H1 (cell line): ENCODE results near the gene CASK. TPM values are rescaled to one million over a fixed set of nuclear protein-coding genes. Genes with fewer than 3 reads are reported as not detected.

Experiments used
- CTCF ChIA-PET: fragments of 300-600 bp; sonication (Branson Sonifier 250); formaldehyde crosslinking; loops from one replicate; lab custom pipeline; 2021; ENCODE audit not compliant: partially characterized antibody; lab: Charles Lee
- POLR2A ChIA-PET: fragments of 300-600 bp; sonication (Branson Sonifier 250); formaldehyde crosslinking; loops from one replicate; lab custom pipeline; 2021; ENCODE audit warnings: inconsistent platforms; ENCODE audit not compliant: partially characterized antibody; lab: Charles Lee
- DNase-seq, 2 experiments: peaks; one replicate each; pipeline versions ENCODE4 v3.0.0 to v3.0.0-alpha.2; 2010 to 2022; ENCODE audit warnings: low spot score in 2 of 2, low read depth in 1 of 2, mixed read lengths in 1 of 2
- FAIRE-seq: peaks from 2 replicates; lab custom pipeline; 2011; peaks lifted over from hg19 to GRCh38; lab: Jason Lieb, UNC
- H2AFZ ChIP-seq: 2 replicates; pipeline ENCODE4 v1.8.1; 2012; ENCODE audit warnings: low read length, inconsistent platforms
- H2AK5ac ChIP-seq: 2 replicates; pipeline ENCODE4 v1.6.1; 2013; ENCODE audit warnings: low read depth, low read length
- H2BK120ac ChIP-seq: replicated peaks from 2 replicates; pipeline ENCODE3; 2013; ENCODE audit warnings: low read depth, low read length, inconsistent platforms
- H2BK12ac ChIP-seq: 2 replicates; pipeline ENCODE4 v1.6.1; 2013; ENCODE audit warnings: low read depth, low read length
- H2BK15ac ChIP-seq: 2 replicates; pipeline ENCODE4 v1.6.1; 2013; ENCODE audit warnings: low read length
- H2BK20ac ChIP-seq: 2 replicates; pipeline ENCODE4 v1.6.1; 2013; ENCODE audit warnings: low read length
- H2BK5ac ChIP-seq: 2 replicates; pipeline ENCODE4 v1.6.1; 2013; ENCODE audit warnings: low read depth, low read length
- H3K14ac ChIP-seq: 2 replicates; pipeline ENCODE4 v1.6.1; 2013; ENCODE audit warnings: inconsistent platforms; ENCODE audit not compliant: insufficient read length
- H3K18ac ChIP-seq: 2 replicates; pipeline ENCODE4 v1.6.1; 2013; ENCODE audit warnings: low read length; ENCODE audit errors: extremely low read depth
- H3K23ac ChIP-seq: 2 replicates; pipeline ENCODE4 v1.6.1; 2013; ENCODE audit warnings: inconsistent platforms; ENCODE audit not compliant: insufficient read length
- H3K23me2 ChIP-seq: 2 replicates; pipeline ENCODE4 v1.6.1; 2013; ENCODE audit warnings: low read depth, low read length
- H3K27ac ChIP-seq: 2 replicates; pipeline ENCODE4 v1.6.1; 2011; ENCODE audit warnings: low read depth, low read length, inconsistent platforms
- H3K27me3 ChIP-seq, 4 experiments: replicated peaks in 1 of 4; 1 replicate in 1 of 4; 2 replicates in 3 of 4; pipeline versions ENCODE4 v1.6.1 to v1.8.1; 2011 to 2013; ENCODE audit warnings: low read length in 3 of 4, mild to moderate bottlenecking in 3 of 4, inconsistent platforms in 2 of 4, mixed read lengths in 2 of 4, moderate library complexity in 1 of 4; ENCODE audit not compliant: control insufficient read depth in 3 of 4, insufficient read depth in 3 of 4; ENCODE audit errors: extremely low read depth in 1 of 4
- H3K36me3 ChIP-seq, 4 experiments: 2 replicates each; pipeline versions ENCODE4 v1.6.1 to v1.8.1; 2011 to 2013; ENCODE audit warnings: mild to moderate bottlenecking in 4 of 4, low read length in 3 of 4, moderate library complexity in 2 of 4, control low read depth in 1 of 4, inconsistent platforms in 1 of 4; ENCODE audit not compliant: insufficient read depth in 4 of 4, control insufficient read depth in 2 of 4
- H3K4ac ChIP-seq: replicated peaks from 2 replicates; pipeline ENCODE3; 2013; ENCODE audit warnings: low read length, low read depth, mixed read lengths, inconsistent platforms; ENCODE audit not compliant: insufficient read length
- H3K4me1 ChIP-seq, 4 experiments: replicated peaks in 1 of 4; 1 replicate in 1 of 4; 2 replicates in 3 of 4; pipeline versions ENCODE4 v1.6.1 to v1.8.1; 2011 to 2013; ENCODE audit warnings: low read length in 3 of 4, inconsistent platforms in 2 of 4, mixed read lengths in 1 of 4; ENCODE audit not compliant: insufficient read depth in 4 of 4, control insufficient read depth in 3 of 4
- H3K4me2 ChIP-seq, 2 experiments: 2 replicates each; pipeline versions ENCODE4 v1.6.1 to v1.8.1; 2011 to 2013; ENCODE audit warnings: low read depth in 2 of 2, low read length in 2 of 2, control low read depth in 1 of 2, inconsistent platforms in 1 of 2, mild to moderate bottlenecking in 1 of 2; ENCODE audit not compliant: insufficient read depth in 1 of 2
- H3K4me3 ChIP-seq, 4 experiments: fragments of 200-600, 300-600 bp in 1 of 4; sonication (generic), shearing (Covaris generic), sonication (Bioruptor Twin) in 1 of 4; 2 replicates each; pipeline versions ENCODE4 v1.5.1 to v1.8.1; 2011 to 2016; ENCODE audit warnings: low read length in 4 of 4, low read depth in 3 of 4, control low read depth in 2 of 4, inconsistent platforms in 2 of 4, mild to moderate bottlenecking in 2 of 4, mixed read lengths in 1 of 4, moderate library complexity in 1 of 4; ENCODE audit not compliant: insufficient read depth in 2 of 4; ENCODE audit errors: extremely low read depth in 1 of 4
- H3K56ac ChIP-seq: replicated peaks from 2 replicates; pipeline ENCODE3; 2013; ENCODE audit warnings: low read depth, mild to moderate bottlenecking, mixed read lengths, low read length, inconsistent platforms; ENCODE audit not compliant: insufficient read length
- H3K79me1 ChIP-seq: 2 replicates; pipeline ENCODE4 v1.6.1; 2013; ENCODE audit warnings: low read depth, low read length, control low read depth
- H3K79me2 ChIP-seq, 2 experiments: 2 replicates each; pipeline versions ENCODE4 v1.6.1 to v1.8.1; 2012 to 2013; ENCODE audit warnings: low read length in 2 of 2, mild to moderate bottlenecking in 2 of 2, inconsistent platforms in 1 of 2; ENCODE audit not compliant: insufficient read depth in 2 of 2, control insufficient read depth in 1 of 2
- H3K9ac ChIP-seq, 4 experiments: replicated peaks in 1 of 4; 1 replicate in 1 of 4; 2 replicates in 3 of 4; pipeline versions ENCODE4 v1.6.1 to v1.8.1; 2011 to 2013; ENCODE audit warnings: low read depth in 3 of 4, low read length in 3 of 4, control low read depth in 2 of 4, mild to moderate bottlenecking in 2 of 4, moderate library complexity in 2 of 4, inconsistent platforms in 1 of 4; ENCODE audit errors: extremely low read depth in 1 of 4
- H3K9me3 ChIP-seq, 2 experiments: 2 replicates each; pipeline versions ENCODE4 v1.6.1 to v1.8.1; 2012 to 2013; ENCODE audit warnings: mild to moderate bottlenecking in 2 of 2, moderate library complexity in 2 of 2, control low read depth in 1 of 2, inconsistent platforms in 1 of 2, low read depth in 1 of 2, low read length in 1 of 2, mixed read lengths in 1 of 2; ENCODE audit not compliant: insufficient read depth in 2 of 2
- H4K20me1 ChIP-seq, 2 experiments: replicated peaks in 1 of 2; 2 replicates each; pipeline versions ENCODE3 to v1.8.1; 2011 to 2013; ENCODE audit warnings: inconsistent platforms in 2 of 2, low read length in 2 of 2, mild to moderate bottlenecking in 1 of 2; ENCODE audit not compliant: insufficient read depth in 2 of 2, control insufficient read depth in 1 of 2
- H4K5ac ChIP-seq: 2 replicates; pipeline ENCODE4 v1.6.1; 2013; ENCODE audit warnings: low read length, low read depth, mixed read lengths, inconsistent platforms; ENCODE audit not compliant: insufficient read length
- H4K8ac ChIP-seq: 2 replicates; pipeline ENCODE4 v1.8.0; 2013; ENCODE audit warnings: mild to moderate bottlenecking, moderate library complexity, low read length, inconsistent platforms; ENCODE audit not compliant: insufficient read depth; ENCODE audit errors: extremely low read depth
- H4K91ac ChIP-seq: replicated peaks from 2 replicates; pipeline ENCODE3; 2013; ENCODE audit warnings: low read length, mixed read lengths, inconsistent platforms; ENCODE audit not compliant: insufficient read length
- KDM4A ChIP-seq: IDR thresholded peaks from one replicate; pipeline ENCODE4 v1.7.1; 2012; ENCODE audit warnings: low read depth, mild to moderate bottlenecking, moderate library complexity, low read length, inconsistent platforms; ENCODE audit not compliant: severe bottlenecking
- POLR2A ChIP-seq, 2 experiments: IDR thresholded peaks; 1 replicate in 1 of 2; 2 replicates in 1 of 2; pipeline ENCODE4 v1.6.1; 2011; ENCODE audit warnings: low read depth in 2 of 2, low read length in 2 of 2, mild to moderate bottlenecking in 2 of 2; ENCODE audit errors: control extremely low read depth in 1 of 2
- SIRT6 ChIP-seq: IDR thresholded peaks from one replicate; pipeline ENCODE4 v1.7.1; 2012; ENCODE audit warnings: low read length, inconsistent platforms
- TAF7 ChIP-seq: optimal IDR thresholded peaks from 2 replicates; pipeline ENCODE3; 2011; ENCODE audit warnings: low read depth, mild to moderate bottlenecking, inconsistent platforms, low read length, moderate library complexity, borderline replicate concordance
- WGBS, 2 experiments: shearing (Covaris generic) in 1 of 2; methylation state at CpG; one replicate each; pipeline versions ENCODE4 v1.1.6 to v1.1.7; 2013 to 2015; ENCODE audit warnings: low lambda C conversion rate in 2 of 2, mixed read lengths in 2 of 2, inconsistent platforms in 1 of 2, low coverage in 1 of 2, missing lambda C conversion rate in 1 of 2; ENCODE audit not compliant: insufficient replicate concordance in 2 of 2, insufficient coverage in 1 of 2, insufficient read length in 1 of 2; ENCODE audit errors: extremely low coverage in 1 of 2, missing lambda C conversion rate in 1 of 2; 5-methylcytosine and 5-hydroxymethylcytosine counted together
- long read RNA-seq, 2 experiments: library from RNA in 1 of 2; library from capped mRNA in 1 of 2; stranded (forward); transcript quantifications; one replicate each; pipeline ENCODE4 v2.0.0, GENCODE V29; 2021; ENCODE audit warnings: inconsistent platforms in 1 of 2
- polyA minus RNA-seq, 3 experiments: library from RNA; depleted of rRNA, polyadenylated mRNA; stranded (reverse); fragments of >200 nt; gene quantifications; 1 replicate in 2 of 3; 2 replicates in 1 of 3; pipeline ENCODE4 v1.2.3, GENCODE V29; 2011
- polyA plus RNA-seq, 7 experiments: library from polyadenylated mRNA; depleted of rRNA in 3 of 7; stranded (reverse) in 5 of 7; unstranded in 2 of 7; fragments of >200 nt in 5 of 7; fragments of 200-250 nt in 2 of 7; gene quantifications; 1 replicate in 5 of 7; 2 replicates in 1 of 7; 4 replicates in 1 of 7; pipeline versions ENCODE4 v1.2.1 to v1.2.3, GENCODE V29; 2011 to 2013; ENCODE audit warnings: missing spikeins in 2 of 7, mixed read lengths in 2 of 7
- total RNA-seq: library from RNA; stranded (reverse); fragmentation: NEBNext Ultra II Directional; extraction: Animal tissue kit (Norgen Biotek cat#: 25700); gene quantifications from 2 replicates; pipeline ENCODE4 v1.2.1, GENCODE V29; 2021

Gene CASK, protein sequence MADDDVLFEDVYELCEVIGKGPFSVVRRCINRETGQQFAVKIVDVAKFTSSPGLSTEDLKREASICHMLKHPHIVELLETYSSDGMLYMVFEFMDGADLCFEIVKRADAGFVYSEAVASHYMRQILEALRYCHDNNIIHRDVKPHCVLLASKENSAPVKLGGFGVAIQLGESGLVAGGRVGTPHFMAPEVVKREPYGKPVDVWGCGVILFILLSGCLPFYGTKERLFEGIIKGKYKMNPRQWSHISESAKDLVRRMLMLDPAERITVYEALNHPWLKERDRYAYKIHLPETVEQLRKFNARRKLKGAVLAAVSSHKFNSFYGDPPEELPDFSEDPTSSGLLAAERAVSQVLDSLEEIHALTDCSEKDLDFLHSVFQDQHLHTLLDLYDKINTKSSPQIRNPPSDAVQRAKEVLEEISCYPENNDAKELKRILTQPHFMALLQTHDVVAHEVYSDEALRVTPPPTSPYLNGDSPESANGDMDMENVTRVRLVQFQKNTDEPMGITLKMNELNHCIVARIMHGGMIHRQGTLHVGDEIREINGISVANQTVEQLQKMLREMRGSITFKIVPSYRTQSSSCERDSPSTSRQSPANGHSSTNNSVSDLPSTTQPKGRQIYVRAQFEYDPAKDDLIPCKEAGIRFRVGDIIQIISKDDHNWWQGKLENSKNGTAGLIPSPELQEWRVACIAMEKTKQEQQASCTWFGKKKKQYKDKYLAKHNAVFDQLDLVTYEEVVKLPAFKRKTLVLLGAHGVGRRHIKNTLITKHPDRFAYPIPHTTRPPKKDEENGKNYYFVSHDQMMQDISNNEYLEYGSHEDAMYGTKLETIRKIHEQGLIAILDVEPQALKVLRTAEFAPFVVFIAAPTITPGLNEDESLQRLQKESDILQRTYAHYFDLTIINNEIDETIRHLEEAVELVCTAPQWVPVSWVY
- 55.1 and 66.6 TPM in 2 replicates for total RNA-seq
- 11.9 and 21.6 TPM in 2 replicates for polyA plus RNA-seq (2011; rRNA removed)
- 23.8 TPM for polyA plus RNA-seq (2011; cell fraction: cytosol; rRNA removed)
- 15.2 TPM for polyA plus RNA-seq (2011; cell fraction: nucleus; rRNA removed)
- polyA plus RNA-seq (2012, experiment 1 of 2) = 27.2 to 39.6 TPM (median 33.8 TPM) in 4 replicates
- 3.2 TPM for polyA plus RNA-seq (2012, experiment 2 of 2)
- 30.1 TPM for polyA plus RNA-seq (2013, experiment 1 of 2)
- 34.0 TPM for polyA plus RNA-seq (2013, experiment 2 of 2)
- polyA minus RNA-seq (2011; rRNA and poly(A)+ RNA removed) = 58.3 and 92.7 TPM in 2 replicates
- 36.9 TPM for polyA minus RNA-seq (2011; cell fraction: cytosol; rRNA and poly(A)+ RNA removed)
- 64.9 TPM for polyA minus RNA-seq (2011; cell fraction: nucleus; rRNA and poly(A)+ RNA removed)
- long read RNA-seq, experiment 1, full-length matches to known transcripts = 4 of 34 reads
- long read RNA-seq, experiment 1, partial matches to known transcripts = 14 of 34 reads
- long read RNA-seq, experiment 1, other reads (novel, unspliced or antisense) = 16 of 34 reads
- long read RNA-seq, experiment 2, partial matches to known transcripts = 5 of 7 reads
- long read RNA-seq, experiment 2, other reads (novel, unspliced or antisense) = 2 of 7 reads

- Histone ChIP-seq H3K4me3 (peak within 1 kb of the TSS; percentile 57 to 92 (median 64)), H3K56ac (no peak within 1 kb of the TSS), H3K79me2 (peaks cover 0 to 41% of the 10 kb centered on the region in 2 experiments; a peak in 3 of 4 replicates), H3K9me3 (no peaks in the 10 kb centered on the region), H2BK12ac (0 out of 2 replicates have a peak within 1 kb of the TSS, but pooled peaks have one; percentile 9), H3K36me3 (no peaks in the 10 kb centered on the region), H3K4ac (no peak within 1 kb of the TSS), H3K4me1 (peaks cover 0 to 3% (median 0%) of the 10 kb centered on the region in 4 experiments; a peak in 2 of 7 replicates), H3K27ac (peak within 1 kb of the TSS; percentile 29; the same call in 1 of the 2 replicates), H3K4me2 (peak within 1 kb of the TSS; percentile 75 to 99), H2BK5ac (peak within 1 kb of the TSS; percentile 75; the same call in 1 of the 2 replicates), H2BK20ac (no peak within 1 kb of the TSS), H4K91ac (no peak within 1 kb of the TSS), H4K20me1 (no peaks in the 10 kb centered on the region), H3K14ac (no peak within 1 kb of the TSS), H2BK15ac (no peak within 1 kb of the TSS), H3K23ac (no peak within 1 kb of the TSS), H2AK5ac (no peak within 1 kb of the TSS), H2BK120ac (no peak within 1 kb of the TSS), H4K5ac (peak within 1 kb of the TSS; percentile 60), H2AFZ (peak within 1 kb of the TSS; percentile 76; the same call in 1 of the 2 replicates), H3K23me2 (peaks cover 10% of the 10 kb centered on the region), H3K9ac (peak within 1 kb of the TSS; percentile 42 to 90 (median 68)), H4K8ac (peak within 1 kb of the TSS; percentile 11; the same call in 1 of the 2 replicates), H3K27me3 (no peaks in the 10 kb centered on the region; a peak in 1 of 7 replicates), H3K79me1 (no peaks in the 10 kb centered on the region; the same call in 1 of the 2 replicates), H3K18ac (no peak within 1 kb of the TSS)
- CTCF ChIA-PET = interaction anchor here (0.9 kb wide), 1 partner anchor 127 kb away, joined by 3 read pairs; no protein-coding TSS in a partner anchor
- POLR2A ChIA-PET = interaction anchor here (0.8 to 1.9 kb wide), 2 partner anchors 13 to 40 kb away, joined by 3 to 4 read pairs; no protein-coding TSS in a partner anchor
- 5% methylated on average over 38 of the region's 123 CpGs; no CpG with 5 or more reads in 1 of the 2 experiments for WGBS, 2 experiments
- FAIRE-seq (no peak), DNase-seq (peak; percentile 66 to 88)
- TF ChIP-seq TAF7 = peak; percentile 10
- TF ChIP-seq KDM4A = no peak
- peak in 1 of 2 experiments; percentile 34; a peak in 1 of 3 replicates for TF ChIP-seq POLR2A (IDR thresholded peaks at IDR 0.05; ENCODE audit: control extremely low read depth in 1 of 2, low read depth in 2 of 2, low read length in 2 of 2)
- TF ChIP-seq SIRT6 = no peak
Measured at GRCh38 chrX:41923211-41923977, at the start of gene CASK. Gene CASK, minus strand, starts transcription at chrX:41923554. Its CDS starts 566 bp downstream, at chrX:41922988.
